Measurements from ENCODE around the gene EGFR. TPM values are rescaled to one million over a fixed set of nuclear protein-coding genes. Genes with fewer than 3 reads are reported as not detected.

Gene EGFR
- polyA plus RNA-seq, 1 experiment: 62.6 TPM

GRCh38 chr7:55023841-55024505 lies 5.2 kb downstream of the EGFR start:
- no peak overlapping the region for H3K27ac ChIP-seq (ENCODE audit: low read depth, low read length)

GRCh38 chr7:55024776-55025175 lies 6.0 kb downstream of the EGFR start:
- H3K27ac ChIP-seq (ENCODE audit: low read depth, low read length): no peak overlapping the region
- ChIA-PET CTCF (interaction anchor here (1.6 to 2.2 kb wide), 2 partner anchors 230 to 251 kb away, joined by 4 to 16 read pairs; no protein-coding TSS in a partner anchor), POLR2A (interaction anchor here (0.5 kb wide), 1 partner anchor 1102 kb away, joined by 4 read pairs; no protein-coding TSS in a partner anchor)
- H3K9me3 ChIP-seq (ENCODE audit: control insufficient read depth, insufficient read depth, low read length): no peaks in the 10 kb centered on the region; the same call in 1 of the 2 replicates
- DNase-seq (ENCODE audit: low read depth, low spot score): no peak
- no peaks in the 10 kb centered on the region for H3K27me3 ChIP-seq (ENCODE audit: control insufficient read depth, insufficient read depth, low read length)
- no peak for TF ChIP-seq CTCF (IDR thresholded peaks at IDR 0.05; ENCODE audit: low read depth, low read length)
- H3K4me3 ChIP-seq (ENCODE audit: low read depth, low read length): no peak overlapping the region

More at GRCh38 chr7:55023841-55024505, 5.2 kb downstream of the EGFR start:
- Histone ChIP-seq H3K4me3 (ENCODE audit: low read depth, low read length) (no peak overlapping the region), H3K27me3 (ENCODE audit: control insufficient read depth, insufficient read depth, low read length) (no peaks in the 10 kb centered on the region), H3K9me3 (ENCODE audit: control insufficient read depth, insufficient read depth, low read length) (no peaks in the 10 kb centered on the region; the same call in 1 of the 2 replicates)
- no peak for DNase-seq (ENCODE audit: low read depth, low spot score)
- ChIA-PET POLR2A (no interaction called here), CTCF (interaction anchor here (1.6 to 3.4 kb wide), 3 partner anchors 231 to 250 kb away, joined by 4 to 16 read pairs (median 16); no protein-coding TSS in a partner anchor)
- TF ChIP-seq CTCF (IDR thresholded peaks at IDR 0.05; ENCODE audit: low read depth, low read length): no peak

GRCh38 chr7:55026086-55026790 lies 7.4 kb downstream of the EGFR start:
- Histone ChIP-seq H3K4me3 (ENCODE audit: low read depth, low read length) (no peak overlapping the region), H3K27ac (ENCODE audit: low read depth, low read length) (no peak overlapping the region), H3K27me3 (ENCODE audit: control insufficient read depth, insufficient read depth, low read length) (no peaks in the 10 kb centered on the region), H3K9me3 (ENCODE audit: control insufficient read depth, insufficient read depth, low read length) (no peaks in the 10 kb centered on the region)
- TF ChIP-seq CTCF (IDR thresholded peaks at IDR 0.05; ENCODE audit: low read depth, low read length): no peak
- POLR2A ChIA-PET: interaction anchor here (0.7 kb wide), 1 partner anchor 106 kb away, joined by 3 read pairs; no protein-coding TSS in a partner anchor
- CTCF ChIA-PET: interaction anchor here (0.6 to 2.5 kb wide), 3 partner anchors 47 to 230 kb away, joined by 5 to 16 read pairs (median 9); no protein-coding TSS in a partner anchor
- DNase-seq (ENCODE audit: low read depth, low spot score): no peak

GRCh38 chr7:55026867-55027490 lies 8.2 kb downstream of the EGFR start:
- ChIA-PET CTCF (interaction anchor here (1.9 to 2.5 kb wide), 2 partner anchors 229 to 254 kb away, joined by 5 to 9 read pairs; no protein-coding TSS in a partner anchor), POLR2A (no interaction called here)
- no peak overlapping the region for H3K27ac ChIP-seq (ENCODE audit: low read depth, low read length)
- H3K9me3 ChIP-seq (ENCODE audit: control insufficient read depth, insufficient read depth, low read length): no peaks in the 10 kb centered on the region
- TF ChIP-seq CTCF (IDR thresholded peaks at IDR 0.05; ENCODE audit: low read depth, low read length): no peak
- no peaks in the 10 kb centered on the region for H3K27me3 ChIP-seq (ENCODE audit: control insufficient read depth, insufficient read depth, low read length)
- no peak for DNase-seq (ENCODE audit: low read depth, low spot score)
- no peak overlapping the region for H3K4me3 ChIP-seq (ENCODE audit: low read depth, low read length)
